GM12873 (cell line): ENCODE measurements around the gene ZIC4.

ENCODE experiments used
- CTCF ChIP-seq: IDR thresholded peaks from 2 replicates; pipeline ENCODE4 v1.5.1; 2012; ENCODE audit warnings: low read depth, mild to moderate bottlenecking, moderate library complexity, low read length, control low read depth; ENCODE audit not compliant: insufficient read depth; ENCODE audit errors: missing control alignments

ZIC4 gene

GRCh38 chr3:147397155-147397874 is 9.0 kb downstream of the ZIC4 start:
- TF ChIP-seq CTCF: no peak

GRCh38 chr3:147396712-147397046 is 9.7 kb downstream of the ZIC4 start:
- TF ChIP-seq CTCF: no peak

GRCh38 chr3:147395899-147396711 is 10.2 kb downstream of the ZIC4 start:
- no peak for TF ChIP-seq CTCF

GRCh38 chr3:147394884-147395225 is 11.5 kb downstream of the ZIC4 start:
- TF ChIP-seq CTCF: no peak

DNA sequence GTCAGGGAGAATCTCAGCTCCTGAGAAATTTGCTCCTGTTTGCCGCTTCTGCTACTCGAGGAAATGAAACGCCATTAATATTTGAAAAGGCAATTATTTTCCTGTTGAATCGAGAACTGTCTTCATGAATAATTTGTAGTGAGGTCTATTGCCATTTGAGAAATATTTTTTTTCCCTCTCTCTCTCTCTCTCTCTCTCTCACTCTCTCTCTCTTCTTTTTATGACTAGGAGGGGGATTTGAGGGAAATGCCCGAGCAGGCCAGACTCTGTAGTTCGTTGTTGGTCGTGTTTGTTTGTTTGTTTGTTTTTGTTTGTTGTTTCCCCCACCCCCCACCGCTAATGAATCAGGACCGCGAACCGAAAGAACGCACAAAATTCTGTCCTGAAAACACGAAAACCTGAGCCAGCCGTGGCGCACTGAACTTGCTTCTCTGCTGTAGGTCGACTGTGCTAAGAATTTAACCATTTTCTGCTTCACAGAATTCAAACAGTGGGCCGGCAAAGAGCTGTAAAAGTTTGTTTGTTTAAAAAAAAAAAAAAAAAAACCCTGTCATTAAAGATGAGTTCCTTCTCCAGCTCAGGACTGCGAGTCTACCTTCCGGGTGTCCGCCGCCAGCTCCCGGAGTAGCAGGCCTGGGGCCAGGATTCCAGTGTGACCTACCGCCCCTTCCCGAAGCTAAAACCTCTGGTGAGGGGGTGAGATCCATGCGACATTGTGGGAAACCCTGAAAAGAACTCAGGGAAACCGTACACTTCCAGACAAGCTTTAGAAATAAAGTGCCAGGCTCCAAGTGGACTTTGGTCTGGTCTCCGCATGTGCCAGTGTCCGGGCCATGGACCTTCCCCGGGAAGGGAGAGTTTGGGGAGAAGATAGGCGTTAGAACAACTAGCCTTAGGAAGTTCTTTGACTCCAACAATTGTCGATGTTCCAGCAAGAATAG is 12.1 kb downstream of the ZIC4 start:
- TF ChIP-seq CTCF: no peak

GRCh38 chr3:147393261-147393942 is 12.9 kb downstream of the ZIC4 start:
- no peak for TF ChIP-seq CTCF
